GM23338 (cell line): ENCODE results near the gene TPI1. TPM values are rescaled to one million over a fixed set of nuclear protein-coding genes. Genes with fewer than 3 reads are reported as not detected.
A peak's percentile ranks its signal among the peaks of the same experiment; 100 is the strongest.

ENCODE experiments used
- ATAC-seq: fragments of 200-7000 bp; cut with Tn5 transposase; 3 replicates; pipeline ENCODE4 v1.9.1; 2020
- DNase-seq: peaks from one replicate; pipeline ENCODE4 v3.0.0-alpha.2; 2015; ENCODE audit warnings: low spot score
- H2AFZ ChIP-seq: fragments of 200-600 bp; sonication (generic); 2 replicates; pipeline ENCODE4 v1.8.0; 2016; ENCODE audit warnings: antibody characterized with exemption, mild to moderate bottlenecking, moderate library complexity
- H3F3A ChIP-seq: fragments of 200-600 bp; sonication (generic); replicated peaks from 2 replicates; pipeline ENCODE4 v1.8.0; 2017; ENCODE audit warnings: antibody characterized with exemption, mixed run types, low read depth
- H3K27ac ChIP-seq: fragments of 200-600 bp; sonication (generic); 2 replicates; pipeline ENCODE4 v1.6.1; 2016; ENCODE audit warnings: low read depth
- H3K27me3 ChIP-seq: fragments of 200-600 bp; sonication (generic); 2 replicates; pipeline ENCODE4 v1.8.0; 2016; ENCODE audit warnings: mild to moderate bottlenecking, mixed run types, moderate library complexity; ENCODE audit not compliant: insufficient read depth
- H3K36me3 ChIP-seq: fragments of 200-600 bp; sonication (generic); 2 replicates; pipeline ENCODE4 v1.8.0; 2016; ENCODE audit warnings: mild to moderate bottlenecking; ENCODE audit not compliant: insufficient read depth
- H3K4me1 ChIP-seq: fragments of 200-600 bp; sonication (generic); 2 replicates; pipeline ENCODE4 v1.8.0; 2016; ENCODE audit warnings: mild to moderate bottlenecking, moderate library complexity; ENCODE audit not compliant: insufficient read depth
- H3K4me2 ChIP-seq: fragments of 200-600 bp; sonication (generic); 2 replicates; pipeline ENCODE4 v1.7.1; 2017; ENCODE audit warnings: mixed run types
- H3K4me3 ChIP-seq: fragments of 200-600 bp; sonication (generic); 2 replicates; pipeline ENCODE4 v1.6.1; 2016; ENCODE audit warnings: mixed run types
- H3K79me2 ChIP-seq: fragments of 200-600 bp; sonication (generic); replicated peaks from 2 replicates; pipeline ENCODE4 v1.8.0; 2017; ENCODE audit warnings: mild to moderate bottlenecking; ENCODE audit not compliant: insufficient read depth
- H3K9me2 ChIP-seq: fragments of 200-600 bp; sonication (generic); 2 replicates; pipeline ENCODE4 v1.8.0; 2017; ENCODE audit not compliant: insufficient read depth
- H4K20me1 ChIP-seq: fragments of 200-600 bp; sonication (generic); replicated peaks from 2 replicates; pipeline ENCODE4 v1.8.0; 2017; ENCODE audit warnings: mild to moderate bottlenecking; ENCODE audit not compliant: insufficient read depth
- H3K27ac Mint-ChIP-seq: 2 replicates; pipeline ENCODE4 v1.8.0; 2020; ENCODE audit warnings: inconsistent platforms, mild to moderate bottlenecking, moderate library complexity, mixed read lengths
- H3K27me3 Mint-ChIP-seq: 3 replicates; pipeline ENCODE4 v1.8.0; 2022; ENCODE audit warnings: low read depth, mild to moderate bottlenecking, moderate library complexity, mixed read lengths, inconsistent platforms; ENCODE audit not compliant: insufficient read depth, poor library complexity
- H3K36me3 Mint-ChIP-seq: 3 replicates; pipeline ENCODE4 v1.8.0; 2021; ENCODE audit warnings: low read depth, mild to moderate bottlenecking, inconsistent platforms, moderate library complexity, mixed read lengths
- H3K4me1 Mint-ChIP-seq: 3 replicates; pipeline ENCODE4 v1.8.0; 2020; ENCODE audit warnings: mild to moderate bottlenecking, inconsistent platforms, mixed read lengths
- H3K4me3 Mint-ChIP-seq: 3 replicates; pipeline ENCODE4 v1.8.0; 2021; ENCODE audit warnings: moderate library complexity, mild to moderate bottlenecking, inconsistent platforms, mixed read lengths
- H3K9me3 Mint-ChIP-seq: 3 replicates; pipeline ENCODE4 v1.8.0; 2020; ENCODE audit warnings: moderate library complexity, mild to moderate bottlenecking, inconsistent platforms, mixed read lengths
- CREB1 ChIP-seq: fragments of 250-450 bp; sonication (Bioruptor Pico); IDR thresholded peaks from 2 replicates; pipeline ENCODE4 v1.5.0; 2020; ENCODE audit warnings: low read depth, mild to moderate bottlenecking, moderate library complexity
- EZH2 ChIP-seq: fragments of 200-600 bp; sonication (generic); IDR thresholded peaks from one replicate; pipeline ENCODE4 v1.8.0; 2017; ENCODE audit warnings: antibody characterized with exemption, mild to moderate bottlenecking, low read depth; ENCODE audit not compliant: unreplicated experiment
- NANOG ChIP-seq: IDR thresholded peaks from 2 replicates; pipeline ENCODE4 v1.6.1; 2016; ENCODE audit warnings: antibody characterized with exemption, borderline replicate concordance
- POLR2AphosphoS5 ChIP-seq: IDR thresholded peaks from 2 replicates; pipeline ENCODE4 v1.6.1; 2016; ENCODE audit warnings: antibody characterized with exemption, low read depth
- REST ChIP-seq: IDR thresholded peaks from one replicate; pipeline ENCODE4 v1.6.1; 2018; ENCODE audit warnings: antibody characterized with exemption; ENCODE audit not compliant: unreplicated experiment
- STAT1 ChIP-seq: IDR thresholded peaks from one replicate; pipeline ENCODE4 v1.6.1; 2016; ENCODE audit warnings: antibody characterized with exemption; ENCODE audit not compliant: unreplicated experiment
- ZNF114 ChIP-seq: fragments of 250-450 bp; sonication (Bioruptor Pico); IDR thresholded peaks from 2 replicates; pipeline ENCODE4 v1.5.0; 2020; ENCODE audit warnings: mild to moderate bottlenecking, moderate library complexity
- polyA plus RNA-seq: library from polyadenylated mRNA; unstranded; fragments of >200 nt; fragmentation: Nextera tagmentation; extraction: Ambion mirVana; gene quantifications from 2 replicates; pipeline ENCODE4 v1.2.1, GENCODE V29; 2016
- total RNA-seq: library from RNA; depleted of rRNA; stranded (reverse); fragments of >200 nt; shearing (Covaris generic); gene quantifications from 2 replicates; pipeline ENCODE4 v1.2.3, GENCODE V29; 2014
- TF ChIP-seq, protein P1 (sequence below), 2 experiments: fragments of 200-600 bp in 1 of 2; sonication (generic) in 1 of 2; conservative IDR thresholded peaks; 2 replicates each; pipeline versions ENCODE4 v1.5.1 to v1.6.1; 2016 to 2017; ENCODE audit warnings: antibody characterized with exemption in 2 of 2, low read depth in 2 of 2, mild to moderate bottlenecking in 2 of 2, moderate library complexity in 1 of 2
- TF ChIP-seq, protein P2 (sequence below): fragments of 250-450 bp; sonication (Bioruptor Pico); IDR thresholded peaks from 2 replicates; pipeline ENCODE4 v1.5.0; 2020; ENCODE audit warnings: mild to moderate bottlenecking, moderate library complexity

Gene TPI1
- total and polyA plus RNA-seq, 2 experiments from 2014 or later, result 737 to 822 TPM

GRCh38 chr12:6838854-6839253 lies 28.5 kb upstream of the TPI1 start:
- ATAC-seq (no peak), DNase-seq (no peak)
- Histone ChIP-seq H3K79me2 (no peaks in the 10 kb centered on the region), H3K36me3 (peaks cover 5% of the 10 kb centered on the region; the same call in 1 of the 2 replicates), H2AFZ (no peak overlapping the region), H3K27me3 (no peaks in the 10 kb centered on the region), H3K4me2 (no peak overlapping the region), H3K4me3 (no peak overlapping the region), H3F3A (peaks cover 12% of the 10 kb centered on the region; the same call in 1 of the 2 replicates), H3K4me1 (peaks cover 5% of the 10 kb centered on the region; the same call in 1 of the 2 replicates), H3K9me2 (no peaks in the 10 kb centered on the region), H4K20me1 (peaks cover 3% of the 10 kb centered on the region; the same call in 1 of the 2 replicates), H3K27ac (no peak overlapping the region)
- Mint-ChIP-seq H3K4me3 (no peak overlapping the region; the same call in 2 of the 3 replicates), H3K27ac (no peak overlapping the region), H3K36me3 (peaks cover 67% of the 10 kb centered on the region), H3K4me1 (peaks cover 26% of the 10 kb centered on the region), H3K27me3 (peaks cover 26% of the 10 kb centered on the region), H3K9me3 (no peaks in the 10 kb centered on the region)
- TF ChIP-seq NANOG, result no peak

DNA sequence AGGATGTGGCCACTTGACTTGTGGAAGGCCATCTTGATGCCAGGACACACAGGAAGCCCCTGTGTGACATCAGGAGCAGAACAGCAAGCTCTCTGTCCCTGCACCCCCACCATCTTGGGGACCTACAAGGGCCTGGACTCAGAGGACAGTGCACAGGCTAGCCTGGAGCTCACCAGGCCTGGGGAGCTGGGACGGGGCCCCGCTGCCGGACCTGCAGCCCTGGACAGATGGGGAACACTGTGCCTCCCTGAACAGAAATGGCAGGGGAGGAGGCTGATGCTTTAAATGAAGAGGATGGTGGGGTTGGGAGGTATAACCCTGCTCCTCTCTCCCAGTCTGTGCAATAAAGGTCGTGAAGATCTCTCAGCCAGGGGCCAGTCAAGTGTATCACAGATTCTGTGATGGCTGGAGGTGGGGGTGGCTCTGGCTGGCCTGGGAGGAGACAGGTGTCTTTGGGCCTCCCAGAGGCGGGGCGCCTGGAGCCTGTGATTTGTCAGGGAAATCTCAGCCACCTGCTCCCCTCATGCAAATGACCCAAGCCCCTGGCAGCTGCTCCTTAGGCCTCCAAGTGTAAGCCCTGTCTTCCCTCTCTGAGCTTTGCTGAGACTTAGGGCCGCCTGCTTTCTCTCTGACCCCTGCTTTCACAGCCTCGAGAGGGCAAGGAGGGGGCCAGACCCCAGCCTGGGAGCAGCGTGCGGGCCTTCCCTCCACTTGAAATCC lies 27.7 kb upstream of the TPI1 start:
- peak; percentile 80 for DNase-seq
- Histone ChIP-seq H2AFZ (no peak overlapping the region), H3K27ac (no peak overlapping the region), H3K4me1 (peaks cover 5% of the 10 kb centered on the region; the same call in 1 of the 2 replicates), H3K4me3 (no peak overlapping the region), H3K79me2 (no peaks in the 10 kb centered on the region), H3K27me3 (no peaks in the 10 kb centered on the region), H3F3A (peaks cover 6% of the 10 kb centered on the region; the same call in 1 of the 2 replicates), H3K36me3 (peaks cover 7% of the 10 kb centered on the region), H3K9me2 (no peaks in the 10 kb centered on the region), H3K4me2 (no peak overlapping the region), H4K20me1 (peaks cover 3% of the 10 kb centered on the region; the same call in 1 of the 2 replicates)
- Mint-ChIP-seq H3K9me3 (no peaks in the 10 kb centered on the region), H3K36me3 (peaks cover 68% of the 10 kb centered on the region), H3K4me1 (peaks cover 24% of the 10 kb centered on the region), H3K27me3 (peaks cover 25% of the 10 kb centered on the region), H3K27ac (no peak overlapping the region), H3K4me3 (no peak overlapping the region; the same call in 2 of the 3 replicates)
- ATAC-seq, result peak; percentile 68
- TF ChIP-seq, protein P1, sequence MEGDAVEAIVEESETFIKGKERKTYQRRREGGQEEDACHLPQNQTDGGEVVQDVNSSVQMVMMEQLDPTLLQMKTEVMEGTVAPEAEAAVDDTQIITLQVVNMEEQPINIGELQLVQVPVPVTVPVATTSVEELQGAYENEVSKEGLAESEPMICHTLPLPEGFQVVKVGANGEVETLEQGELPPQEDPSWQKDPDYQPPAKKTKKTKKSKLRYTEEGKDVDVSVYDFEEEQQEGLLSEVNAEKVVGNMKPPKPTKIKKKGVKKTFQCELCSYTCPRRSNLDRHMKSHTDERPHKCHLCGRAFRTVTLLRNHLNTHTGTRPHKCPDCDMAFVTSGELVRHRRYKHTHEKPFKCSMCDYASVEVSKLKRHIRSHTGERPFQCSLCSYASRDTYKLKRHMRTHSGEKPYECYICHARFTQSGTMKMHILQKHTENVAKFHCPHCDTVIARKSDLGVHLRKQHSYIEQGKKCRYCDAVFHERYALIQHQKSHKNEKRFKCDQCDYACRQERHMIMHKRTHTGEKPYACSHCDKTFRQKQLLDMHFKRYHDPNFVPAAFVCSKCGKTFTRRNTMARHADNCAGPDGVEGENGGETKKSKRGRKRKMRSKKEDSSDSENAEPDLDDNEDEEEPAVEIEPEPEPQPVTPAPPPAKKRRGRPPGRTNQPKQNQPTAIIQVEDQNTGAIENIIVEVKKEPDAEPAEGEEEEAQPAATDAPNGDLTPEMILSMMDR (conservative IDR thresholded peaks at IDR 0.05; ENCODE audit: low read depth in 2 of 2), result no peak
- TF ChIP-seq POLR2AphosphoS5 (no peak), STAT1 (no peak), EZH2 (no peak), CREB1 (no peak), REST (no peak), NANOG (no peak), ZNF114 (CRISPR knock-in tag) (no peak)
- TF ChIP-seq, protein P2, sequence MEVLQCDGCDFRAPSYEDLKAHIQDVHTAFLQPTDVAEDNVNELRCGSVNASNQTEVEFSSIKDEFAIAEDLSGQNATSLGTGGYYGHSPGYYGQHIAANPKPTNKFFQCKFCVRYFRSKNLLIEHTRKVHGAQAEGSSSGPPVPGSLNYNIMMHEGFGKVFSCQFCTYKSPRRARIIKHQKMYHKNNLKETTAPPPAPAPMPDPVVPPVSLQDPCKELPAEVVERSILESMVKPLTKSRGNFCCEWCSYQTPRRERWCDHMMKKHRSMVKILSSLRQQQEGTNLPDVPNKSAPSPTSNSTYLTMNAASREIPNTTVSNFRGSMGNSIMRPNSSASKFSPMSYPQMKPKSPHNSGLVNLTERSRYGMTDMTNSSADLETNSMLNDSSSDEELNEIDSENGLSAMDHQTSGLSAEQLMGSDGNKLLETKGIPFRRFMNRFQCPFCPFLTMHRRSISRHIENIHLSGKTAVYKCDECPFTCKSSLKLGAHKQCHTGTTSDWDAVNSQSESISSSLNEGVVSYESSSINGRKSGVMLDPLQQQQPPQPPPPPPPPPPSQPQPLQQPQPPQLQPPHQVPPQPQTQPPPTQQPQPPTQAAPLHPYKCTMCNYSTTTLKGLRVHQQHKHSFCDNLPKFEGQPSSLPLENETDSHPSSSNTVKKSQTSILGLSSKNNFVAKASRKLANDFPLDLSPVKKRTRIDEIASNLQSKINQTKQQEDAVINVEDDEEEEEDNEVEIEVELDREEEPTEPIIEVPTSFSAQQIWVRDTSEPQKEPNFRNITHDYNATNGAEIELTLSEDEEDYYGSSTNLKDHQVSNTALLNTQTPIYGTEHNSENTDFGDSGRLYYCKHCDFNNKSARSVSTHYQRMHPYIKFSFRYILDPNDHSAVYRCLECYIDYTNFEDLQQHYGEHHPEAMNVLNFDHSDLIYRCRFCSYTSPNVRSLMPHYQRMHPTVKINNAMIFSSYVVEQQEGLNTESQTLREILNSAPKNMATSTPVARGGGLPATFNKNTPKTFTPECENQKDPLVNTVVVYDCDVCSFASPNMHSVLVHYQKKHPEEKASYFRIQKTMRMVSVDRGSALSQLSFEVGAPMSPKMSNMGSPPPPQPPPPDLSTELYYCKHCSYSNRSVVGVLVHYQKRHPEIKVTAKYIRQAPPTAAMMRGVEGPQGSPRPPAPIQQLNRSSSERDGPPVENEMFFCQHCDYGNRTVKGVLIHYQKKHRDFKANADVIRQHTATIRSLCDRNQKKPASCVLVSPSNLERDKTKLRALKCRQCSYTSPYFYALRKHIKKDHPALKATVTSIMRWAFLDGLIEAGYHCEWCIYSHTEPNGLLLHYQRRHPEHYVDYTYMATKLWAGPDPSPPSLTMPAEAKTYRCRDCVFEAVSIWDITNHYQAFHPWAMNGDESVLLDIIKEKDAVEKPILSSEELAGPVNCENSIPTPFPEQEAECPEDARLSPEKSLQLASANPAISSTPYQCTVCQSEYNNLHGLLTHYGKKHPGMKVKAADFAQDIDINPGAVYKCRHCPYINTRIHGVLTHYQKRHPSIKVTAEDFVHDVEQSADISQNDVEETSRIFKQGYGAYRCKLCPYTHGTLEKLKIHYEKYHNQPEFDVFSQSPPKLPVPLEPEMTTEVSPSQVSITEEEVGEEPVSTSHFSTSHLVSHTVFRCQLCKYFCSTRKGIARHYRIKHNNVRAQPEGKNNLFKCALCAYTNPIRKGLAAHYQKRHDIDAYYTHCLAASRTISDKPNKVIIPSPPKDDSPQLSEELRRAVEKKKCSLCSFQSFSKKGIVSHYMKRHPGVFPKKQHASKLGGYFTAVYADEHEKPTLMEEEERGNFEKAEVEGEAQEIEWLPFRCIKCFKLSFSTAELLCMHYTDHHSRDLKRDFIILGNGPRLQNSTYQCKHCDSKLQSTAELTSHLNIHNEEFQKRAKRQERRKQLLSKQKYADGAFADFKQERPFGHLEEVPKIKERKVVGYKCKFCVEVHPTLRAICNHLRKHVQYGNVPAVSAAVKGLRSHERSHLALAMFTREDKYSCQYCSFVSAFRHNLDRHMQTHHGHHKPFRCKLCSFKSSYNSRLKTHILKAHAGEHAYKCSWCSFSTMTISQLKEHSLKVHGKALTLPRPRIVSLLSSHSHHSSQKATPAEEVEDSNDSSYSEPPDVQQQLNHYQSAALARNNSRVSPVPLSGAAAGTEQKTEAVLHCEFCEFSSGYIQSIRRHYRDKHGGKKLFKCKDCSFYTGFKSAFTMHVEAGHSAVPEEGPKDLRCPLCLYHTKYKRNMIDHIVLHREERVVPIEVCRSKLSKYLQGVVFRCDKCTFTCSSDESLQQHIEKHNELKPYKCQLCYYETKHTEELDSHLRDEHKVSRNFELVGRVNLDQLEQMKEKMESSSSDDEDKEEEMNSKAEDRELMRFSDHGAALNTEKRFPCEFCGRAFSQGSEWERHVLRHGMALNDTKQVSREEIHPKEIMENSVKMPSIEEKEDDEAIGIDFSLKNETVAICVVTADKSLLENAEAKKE (CRISPR knock-in tag), result no peak
